ENCODE results near the gene MEG3.
"Not testable (repeated sequence)": the region's sequence is repeated elsewhere in the genome, so short reads cannot be mapped to it uniquely, and the experiment has no call there.

MEG3 gene

GRCh38 chr14:100816950-100817901, 8.7 kb upstream of the MEG3 start:
- DNase-seq = no peak

- no peak for DNase-seq
These were observed 7.7 kb upstream of the MEG3 start for GRCh38 chr14:100818221-100818699.

GRCh38 chr14:100818923-100819322, 7.0 kb upstream of the MEG3 start:
- DNase-seq = not testable (repeated sequence)

- no peak for DNase-seq
These were observed 6.5 kb upstream of the MEG3 start for GRCh38 chr14:100819453-100819828.

- no peak for DNase-seq
These were observed 6.0 kb upstream of the MEG3 start for GRCh38 chr14:100819829-100820475.

- DNase-seq = no peak
These were observed 5.0 kb upstream of the MEG3 start for GRCh38 chr14:100820957-100821356.

- no peak for DNase-seq
These were observed 3.9 kb upstream of the MEG3 start for GRCh38 chr14:100822013-100822412.

GRCh38 chr14:100822532-100823296, 3.2 kb upstream of the MEG3 start:
- no peak for DNase-seq

GRCh38 chr14:100823413-100824080, 2.4 kb upstream of the MEG3 start:
- DNase-seq = no peak

- no peak for DNase-seq
These were observed 1.8 kb upstream of the MEG3 start for GRCh38 chr14:100824091-100824551.

- DNase-seq = no peak
These were observed 811 bp upstream of the MEG3 start for GRCh38 chr14:100824901-100825712.

- DNase-seq = no peak
These were observed 628 bp downstream of the MEG3 start for GRCh38 chr14:100826391-100827100.

- DNase-seq = no peak
These were observed 1.4 kb downstream of the MEG3 start for GRCh38 chr14:100827101-100828021.

- no peak for DNase-seq
These were observed 2.3 kb downstream of the MEG3 start for GRCh38 chr14:100828031-100828769.

GRCh38 chr14:100830681-100831080, 4.8 kb downstream of the MEG3 start:
- DNase-seq = no peak

- DNase-seq = no peak
These were observed 6.5 kb downstream of the MEG3 start for GRCh38 chr14:100832311-100832960.

GRCh38 chr14:100834082-100834793, 8.3 kb downstream of the MEG3 start:
- DNase-seq = no peak
